ENCODE results near the gene LAMC1. TPM values are rescaled to one million over a fixed set of nuclear protein-coding genes. Genes with fewer than 3 reads are reported as not detected.

Gene LAMC1
- polyA plus RNA-seq, 2 donors = 7.0 to 17.6 TPM

DNA sequence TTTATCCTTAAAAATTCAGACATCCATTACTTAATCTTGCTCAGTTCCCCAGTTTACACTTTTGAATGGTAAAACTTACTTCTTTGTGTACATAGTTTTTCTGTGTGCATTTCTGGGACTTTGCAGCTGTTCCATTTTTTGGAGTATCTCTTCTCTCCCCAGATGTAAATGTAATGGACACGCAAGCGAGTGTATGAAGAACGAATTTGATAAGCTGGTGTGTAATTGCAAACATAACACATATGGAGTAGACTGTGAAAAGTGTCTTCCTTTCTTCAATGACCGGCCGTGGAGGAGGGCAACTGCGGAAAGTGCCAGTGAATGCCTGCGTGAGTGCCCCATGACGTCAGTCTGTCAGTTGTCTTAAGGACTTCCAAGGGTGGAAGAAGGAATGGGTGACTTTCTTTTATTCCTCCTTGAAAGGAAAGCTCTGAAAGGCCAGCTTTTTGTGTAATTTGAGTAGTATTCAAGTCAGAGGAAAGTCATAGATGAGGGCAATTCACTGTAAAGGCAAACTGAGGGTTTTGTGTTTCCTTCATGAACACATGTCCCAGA, 87.2 kb downstream of the LAMC1 start:
- Histone ChIP-seq H3K27ac (ENCODE audit: low read depth in 2 of 2, low read length in 1 of 2) (no peak overlapping the region), H3K36me3 (ENCODE audit: control insufficient read depth in 2 of 2, insufficient read depth in 2 of 2, low read length in 1 of 2) (peaks cover 0 to 2% of the 10 kb centered on the region in 2 donors), H3K4me3 (ENCODE audit: low read depth in 1 of 2, low read length in 2 of 2) (no peak overlapping the region), H3K9me3 (ENCODE audit: control insufficient read depth in 2 of 2, insufficient read depth in 1 of 2, low read depth in 1 of 2, low read length in 1 of 2) (no peaks in the 10 kb centered on the region), H3K27me3 (ENCODE audit: control insufficient read depth in 1 of 2, insufficient read depth in 2 of 2, low read length in 2 of 2) (no peaks in the 10 kb centered on the region), H3K4me1 (ENCODE audit: control insufficient read depth in 2 of 2, insufficient read depth in 2 of 2, low read length in 1 of 2) (no peaks in the 10 kb centered on the region)
- WGBS, 2 donors = 89 to 91% methylated on average over 8 of the region's 8 CpGs

DNA sequence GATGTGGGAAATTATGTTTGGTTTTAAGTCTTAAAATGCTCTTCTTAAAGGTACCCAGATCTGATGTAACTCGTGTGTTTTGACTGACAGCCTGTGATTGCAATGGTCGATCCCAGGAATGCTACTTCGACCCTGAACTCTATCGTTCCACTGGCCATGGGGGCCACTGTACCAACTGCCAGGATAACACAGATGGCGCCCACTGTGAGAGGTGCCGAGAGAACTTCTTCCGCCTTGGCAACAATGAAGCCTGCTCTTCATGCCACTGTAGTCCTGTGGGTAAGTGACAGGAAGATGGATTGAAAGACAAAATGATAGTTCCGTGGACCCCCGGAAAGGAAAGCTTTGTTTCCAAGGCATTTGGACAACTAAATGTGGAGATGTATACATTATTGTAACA, 91.2 kb downstream of the LAMC1 start:
- Histone ChIP-seq H3K27ac (ENCODE audit: low read depth in 2 of 2, low read length in 1 of 2) (no peak overlapping the region), H3K9me3 (ENCODE audit: control insufficient read depth in 2 of 2, insufficient read depth in 1 of 2, low read depth in 1 of 2, low read length in 1 of 2) (no peaks in the 10 kb centered on the region), H3K4me3 (ENCODE audit: low read depth in 1 of 2, low read length in 2 of 2) (no peak overlapping the region), H3K4me1 (ENCODE audit: control insufficient read depth in 2 of 2, insufficient read depth in 2 of 2, low read length in 1 of 2) (no peaks in the 10 kb centered on the region), H3K27me3 (ENCODE audit: control insufficient read depth in 1 of 2, insufficient read depth in 2 of 2, low read length in 2 of 2) (no peaks in the 10 kb centered on the region), H3K36me3 (ENCODE audit: control insufficient read depth in 2 of 2, insufficient read depth in 2 of 2, low read length in 1 of 2) (peaks cover 0 to 5% of the 10 kb centered on the region in 2 donors)
- 89 to 92% methylated on average over 9 of the region's 9 CpGs for WGBS, 2 donors

DNA sequence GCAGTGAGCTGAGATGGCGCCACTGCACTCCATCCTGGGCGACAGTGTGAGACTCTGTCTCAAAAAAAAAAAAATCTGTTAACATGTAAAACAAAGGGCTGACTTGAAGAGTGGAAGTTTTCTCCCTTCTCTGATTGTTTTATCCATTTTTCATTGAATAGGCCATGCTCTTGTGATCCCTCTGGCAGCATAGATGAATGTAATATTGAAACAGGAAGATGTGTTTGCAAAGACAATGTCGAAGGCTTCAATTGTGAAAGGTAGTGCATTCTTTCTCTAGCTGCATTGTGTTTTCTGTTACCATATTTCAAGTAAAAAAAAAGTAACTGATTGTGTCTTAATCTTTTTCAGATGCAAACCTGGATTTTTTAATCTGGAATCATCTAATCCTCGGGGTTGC, 93.2 kb downstream of the LAMC1 start:
- Histone ChIP-seq H3K9me3 (ENCODE audit: control insufficient read depth in 2 of 2, insufficient read depth in 1 of 2, low read depth in 1 of 2, low read length in 1 of 2) (no peaks in the 10 kb centered on the region), H3K36me3 (ENCODE audit: control insufficient read depth in 2 of 2, insufficient read depth in 2 of 2, low read length in 1 of 2) (peaks cover 0 to 5% of the 10 kb centered on the region in 2 donors)

DNA sequence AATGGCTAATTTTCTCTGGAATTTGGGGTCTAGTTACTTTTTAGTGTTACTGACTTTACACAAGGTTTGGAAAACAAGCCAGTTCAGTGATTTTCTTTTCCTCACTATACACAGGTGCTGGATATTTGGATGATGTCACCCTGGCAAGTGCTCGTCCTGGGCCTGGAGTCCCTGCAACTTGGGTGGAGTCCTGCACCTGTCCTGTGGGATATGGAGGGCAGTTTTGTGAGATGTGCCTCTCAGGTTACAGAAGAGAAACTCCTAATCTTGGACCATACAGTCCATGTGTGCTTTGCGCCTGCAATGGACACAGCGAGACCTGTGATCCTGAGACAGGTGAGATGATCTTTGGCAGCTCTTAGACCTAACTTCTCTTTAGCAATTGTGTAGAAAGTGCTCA, 98.4 kb downstream of the LAMC1 start:
- peaks cover 13 to 19% of the 10 kb centered on the region in 2 donors for H3K36me3 ChIP-seq (ENCODE audit: control insufficient read depth in 2 of 2, insufficient read depth in 2 of 2, low read length in 1 of 2)
- WGBS, 2 donors = 91 to 92% methylated on average over 3 of the region's 3 CpGs
- no peak overlapping the region for H3K4me3 ChIP-seq (ENCODE audit: low read depth in 1 of 2, low read length in 2 of 2)
- peaks cover 0 to 2% of the 10 kb centered on the region in 2 donors for H3K4me1 ChIP-seq (ENCODE audit: control insufficient read depth in 2 of 2, insufficient read depth in 2 of 2, low read length in 1 of 2)
- no peaks in the 10 kb centered on the region for H3K27me3 ChIP-seq (ENCODE audit: control insufficient read depth in 1 of 2, insufficient read depth in 2 of 2, low read length in 2 of 2)
- no peaks in the 10 kb centered on the region for H3K9me3 ChIP-seq (ENCODE audit: control insufficient read depth in 2 of 2, insufficient read depth in 1 of 2, low read depth in 1 of 2, low read length in 1 of 2)
- no peak overlapping the region for H3K27ac ChIP-seq (ENCODE audit: low read depth in 2 of 2, low read length in 1 of 2)

More for the DNA sequence above, 93.2 kb downstream of the LAMC1 start:
- Histone ChIP-seq H3K4me1 (ENCODE audit: control insufficient read depth in 2 of 2, insufficient read depth in 2 of 2, low read length in 1 of 2) (no peaks in the 10 kb centered on the region), H3K4me3 (ENCODE audit: low read depth in 1 of 2, low read length in 2 of 2) (no peak overlapping the region), H3K27me3 (ENCODE audit: control insufficient read depth in 1 of 2, insufficient read depth in 2 of 2, low read length in 2 of 2) (no peaks in the 10 kb centered on the region), H3K27ac (ENCODE audit: low read depth in 2 of 2, low read length in 1 of 2) (no peak overlapping the region)
- WGBS, 2 donors = 58 to 72% methylated on average over 4 of the region's 4 CpGs

DNA sequence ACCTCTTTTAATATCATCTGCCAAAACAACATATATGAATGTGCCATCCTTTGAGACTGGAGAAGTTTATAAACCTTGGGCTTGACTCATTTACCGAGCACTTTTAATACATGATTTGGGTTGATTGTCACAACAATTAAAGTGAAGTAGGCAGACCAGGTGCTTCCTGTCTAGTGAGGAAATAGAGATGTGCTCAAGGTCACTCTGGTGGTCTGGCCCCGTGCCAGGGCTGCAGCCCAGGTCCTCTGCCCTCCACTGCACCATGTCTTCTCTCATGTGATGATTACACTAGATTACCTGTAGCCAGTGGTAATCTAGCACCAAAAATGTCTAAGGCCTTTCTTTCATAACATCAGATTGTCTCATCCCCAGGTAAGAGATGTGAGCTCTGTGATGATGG, 101.0 kb downstream of the LAMC1 start:
- H3K4me1 ChIP-seq (ENCODE audit: control insufficient read depth in 2 of 2, insufficient read depth in 2 of 2, low read length in 1 of 2) = peaks cover 0 to 2% of the 10 kb centered on the region in 2 donors
- H3K4me3 ChIP-seq (ENCODE audit: low read depth in 1 of 2, low read length in 2 of 2) = no peak overlapping the region
- H3K27me3 ChIP-seq (ENCODE audit: control insufficient read depth in 1 of 2, insufficient read depth in 2 of 2, low read length in 2 of 2) = no peaks in the 10 kb centered on the region
- no peak overlapping the region for H3K27ac ChIP-seq (ENCODE audit: low read depth in 2 of 2, low read length in 1 of 2)
- peaks cover 13 to 19% of the 10 kb centered on the region in 2 donors for H3K36me3 ChIP-seq (ENCODE audit: control insufficient read depth in 2 of 2, insufficient read depth in 2 of 2, low read length in 1 of 2)
- H3K9me3 ChIP-seq (ENCODE audit: control insufficient read depth in 2 of 2, insufficient read depth in 1 of 2, low read depth in 1 of 2, low read length in 1 of 2) = no peaks in the 10 kb centered on the region
- 53 to 60% methylated on average over 2 of the region's 2 CpGs for WGBS, 2 donors

DNA sequence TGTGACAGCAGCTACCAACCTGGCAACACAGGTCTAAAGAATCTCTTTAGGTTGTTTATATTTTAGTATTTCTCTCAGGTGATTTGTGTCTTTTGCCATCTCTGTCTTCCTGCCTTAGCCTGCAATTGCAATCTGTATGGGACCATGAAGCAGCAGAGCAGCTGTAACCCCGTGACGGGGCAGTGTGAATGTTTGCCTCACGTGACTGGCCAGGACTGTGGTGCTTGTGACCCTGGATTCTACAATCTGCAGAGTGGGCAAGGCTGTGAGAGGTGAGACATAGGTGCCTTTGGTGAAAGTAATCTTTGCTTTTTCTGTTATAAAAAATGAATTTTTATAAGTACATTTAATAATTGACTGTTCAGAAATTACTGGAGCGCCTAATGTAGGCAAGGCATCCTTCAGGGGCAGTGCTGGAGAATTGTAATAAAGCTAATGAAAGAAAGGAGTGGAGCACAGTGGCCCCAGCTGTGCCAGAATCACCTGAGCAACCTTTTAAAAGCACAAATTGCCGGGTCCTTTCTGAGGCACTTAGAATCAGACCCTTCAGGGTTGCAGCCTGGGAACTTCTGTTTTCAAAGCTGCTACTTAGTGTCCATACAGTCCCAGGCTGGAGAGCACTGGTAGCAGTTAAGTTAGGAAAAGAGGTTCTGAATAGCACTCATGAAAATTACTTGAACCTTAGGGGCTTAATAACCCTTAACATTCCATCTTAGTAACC, 102.2 kb downstream of the LAMC1 start:
- Histone ChIP-seq H3K4me1 (ENCODE audit: control insufficient read depth in 2 of 2, insufficient read depth in 2 of 2, low read length in 1 of 2) (peaks cover 0 to 2% of the 10 kb centered on the region in 2 donors), H3K9me3 (ENCODE audit: control insufficient read depth in 2 of 2, insufficient read depth in 1 of 2, low read depth in 1 of 2, low read length in 1 of 2) (no peaks in the 10 kb centered on the region), H3K27me3 (ENCODE audit: control insufficient read depth in 1 of 2, insufficient read depth in 2 of 2, low read length in 2 of 2) (no peaks in the 10 kb centered on the region), H3K27ac (ENCODE audit: low read depth in 2 of 2, low read length in 1 of 2) (no peak overlapping the region), H3K4me3 (ENCODE audit: low read depth in 1 of 2, low read length in 2 of 2) (no peak overlapping the region), H3K36me3 (ENCODE audit: control insufficient read depth in 2 of 2, insufficient read depth in 2 of 2, low read length in 1 of 2) (peaks cover 13 to 21% of the 10 kb centered on the region in 2 donors)
- 86 to 89% methylated on average over 5 of the region's 5 CpGs for WGBS, 2 donors

DNA sequence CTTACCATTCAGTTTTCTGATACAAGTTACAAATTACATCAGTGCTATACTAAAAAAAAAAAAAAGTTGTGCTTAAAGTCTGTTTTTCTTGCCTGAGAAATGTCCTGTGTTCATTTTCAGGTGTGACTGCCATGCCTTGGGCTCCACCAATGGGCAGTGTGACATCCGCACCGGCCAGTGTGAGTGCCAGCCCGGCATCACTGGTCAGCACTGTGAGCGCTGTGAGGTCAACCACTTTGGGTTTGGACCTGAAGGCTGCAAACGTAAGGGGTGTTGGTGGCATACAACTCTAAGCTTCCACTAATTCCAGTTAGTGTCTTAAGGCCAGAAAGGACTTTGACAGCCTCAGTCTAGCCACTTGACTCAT, 102.8 kb downstream of the LAMC1 start:
- Histone ChIP-seq H3K36me3 (ENCODE audit: control insufficient read depth in 2 of 2, insufficient read depth in 2 of 2, low read length in 1 of 2) (peaks cover 13 to 21% of the 10 kb centered on the region in 2 donors), H3K4me3 (ENCODE audit: low read depth in 1 of 2, low read length in 2 of 2) (no peak overlapping the region), H3K4me1 (ENCODE audit: control insufficient read depth in 2 of 2, insufficient read depth in 2 of 2, low read length in 1 of 2) (peaks cover 0 to 2% of the 10 kb centered on the region in 2 donors), H3K27ac (ENCODE audit: low read depth in 2 of 2, low read length in 1 of 2) (no peak overlapping the region), H3K27me3 (ENCODE audit: control insufficient read depth in 1 of 2, insufficient read depth in 2 of 2, low read length in 2 of 2) (no peaks in the 10 kb centered on the region), H3K9me3 (ENCODE audit: control insufficient read depth in 2 of 2, insufficient read depth in 1 of 2, low read depth in 1 of 2, low read length in 1 of 2) (no peaks in the 10 kb centered on the region)
- 91 to 93% methylated on average over 5 of the region's 5 CpGs for WGBS, 2 donors

DNA sequence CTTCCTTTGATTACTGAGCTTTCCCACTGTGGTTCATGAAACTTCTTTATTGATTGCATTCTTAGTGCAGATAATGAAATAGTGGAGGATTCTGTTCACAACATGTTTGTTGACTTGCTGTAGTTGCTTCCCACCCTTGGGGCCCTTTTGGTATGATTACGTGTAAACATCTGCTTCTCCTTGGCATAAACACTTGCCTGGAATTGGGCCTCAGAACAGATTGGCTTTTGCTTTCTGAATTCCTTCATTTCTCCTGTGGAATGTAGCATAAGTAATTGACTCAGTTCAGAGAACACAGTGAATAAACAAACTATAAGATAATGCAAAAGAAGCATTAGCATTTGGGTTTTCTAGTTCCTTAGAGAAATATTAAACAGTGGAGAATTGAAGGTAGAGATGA, 103.3 kb downstream of the LAMC1 start:
- Histone ChIP-seq H3K9me3 (ENCODE audit: control insufficient read depth in 2 of 2, insufficient read depth in 1 of 2, low read depth in 1 of 2, low read length in 1 of 2) (no peaks in the 10 kb centered on the region), H3K27me3 (ENCODE audit: control insufficient read depth in 1 of 2, insufficient read depth in 2 of 2, low read length in 2 of 2) (no peaks in the 10 kb centered on the region), H3K36me3 (ENCODE audit: control insufficient read depth in 2 of 2, insufficient read depth in 2 of 2, low read length in 1 of 2) (peaks cover 13 to 21% of the 10 kb centered on the region in 2 donors), H3K4me1 (ENCODE audit: control insufficient read depth in 2 of 2, insufficient read depth in 2 of 2, low read length in 1 of 2) (peaks cover 0 to 2% of the 10 kb centered on the region in 2 donors), H3K27ac (ENCODE audit: low read depth in 2 of 2, low read length in 1 of 2) (no peak overlapping the region), H3K4me3 (ENCODE audit: low read depth in 1 of 2, low read length in 2 of 2) (no peak overlapping the region)
- WGBS, 2 donors = 65 to 67% methylated on average over 1 of the region's 1 CpG

DNA sequence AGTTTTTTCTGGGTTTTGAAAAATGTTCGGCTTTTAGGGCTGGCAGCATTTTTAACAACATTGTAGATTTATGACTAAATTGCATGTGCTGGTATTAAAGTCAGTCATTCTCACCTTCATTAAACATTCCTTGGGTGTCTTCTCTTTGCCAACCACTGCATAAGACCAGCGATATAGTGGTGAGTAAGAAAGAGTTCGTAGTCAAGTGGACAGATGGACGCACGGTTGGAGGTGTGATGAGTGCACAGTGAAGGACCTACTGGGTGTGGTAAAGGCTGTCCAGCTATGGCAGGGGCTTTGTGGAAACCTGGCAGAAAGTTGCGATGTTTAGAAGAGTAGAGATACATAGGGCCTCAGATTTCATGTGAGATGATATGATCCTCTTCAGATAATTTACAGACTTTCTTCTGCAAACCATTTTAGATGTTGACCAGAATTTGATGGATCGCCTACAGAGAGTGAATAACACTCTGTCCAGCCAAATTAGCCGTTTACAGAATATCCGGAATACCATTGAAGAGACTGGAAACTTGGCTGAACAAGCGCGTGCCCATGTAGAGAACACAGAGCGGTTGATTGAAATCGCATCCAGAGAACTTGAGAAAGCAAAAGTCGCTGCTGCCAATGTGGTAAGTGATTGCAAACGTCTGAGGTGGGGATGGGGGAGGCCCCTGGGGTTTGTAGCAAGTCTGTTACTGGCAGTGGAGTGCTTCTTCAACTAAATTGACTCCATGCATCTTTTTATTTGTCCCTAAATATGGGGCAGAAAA, 106.9 kb downstream of the LAMC1 start:
- Histone ChIP-seq H3K4me3 (ENCODE audit: low read depth in 1 of 2, low read length in 2 of 2) (no peak overlapping the region), H3K9me3 (ENCODE audit: control insufficient read depth in 2 of 2, insufficient read depth in 1 of 2, low read depth in 1 of 2, low read length in 1 of 2) (no peaks in the 10 kb centered on the region), H3K4me1 (ENCODE audit: control insufficient read depth in 2 of 2, insufficient read depth in 2 of 2, low read length in 1 of 2) (peaks cover 0 to 4% of the 10 kb centered on the region in 2 donors), H3K36me3 (ENCODE audit: control insufficient read depth in 2 of 2, insufficient read depth in 2 of 2, low read length in 1 of 2) (peaks cover 0 to 16% of the 10 kb centered on the region in 2 donors), H3K27ac (ENCODE audit: low read depth in 2 of 2, low read length in 1 of 2) (peak overlapping the region; percentile 57 to 61), H3K27me3 (ENCODE audit: control insufficient read depth in 1 of 2, insufficient read depth in 2 of 2, low read length in 2 of 2) (no peaks in the 10 kb centered on the region)
- 79 to 85% methylated on average over 15 of the region's 15 CpGs for WGBS, 2 donors

All from esophagus (tissue), 2 donors.